HG02588 (cell line): ENCODE results near the gene COA8.

Experiments
- ATAC-seq: cut with Tn5 transposase; IDR thresholded peaks from one replicate; pipeline ENCODE4 v1.9.1; 2021; ENCODE audit warnings: mild to moderate bottlenecking, moderate library complexity; ENCODE audit not compliant: unreplicated experiment

Gene COA8

DNA sequence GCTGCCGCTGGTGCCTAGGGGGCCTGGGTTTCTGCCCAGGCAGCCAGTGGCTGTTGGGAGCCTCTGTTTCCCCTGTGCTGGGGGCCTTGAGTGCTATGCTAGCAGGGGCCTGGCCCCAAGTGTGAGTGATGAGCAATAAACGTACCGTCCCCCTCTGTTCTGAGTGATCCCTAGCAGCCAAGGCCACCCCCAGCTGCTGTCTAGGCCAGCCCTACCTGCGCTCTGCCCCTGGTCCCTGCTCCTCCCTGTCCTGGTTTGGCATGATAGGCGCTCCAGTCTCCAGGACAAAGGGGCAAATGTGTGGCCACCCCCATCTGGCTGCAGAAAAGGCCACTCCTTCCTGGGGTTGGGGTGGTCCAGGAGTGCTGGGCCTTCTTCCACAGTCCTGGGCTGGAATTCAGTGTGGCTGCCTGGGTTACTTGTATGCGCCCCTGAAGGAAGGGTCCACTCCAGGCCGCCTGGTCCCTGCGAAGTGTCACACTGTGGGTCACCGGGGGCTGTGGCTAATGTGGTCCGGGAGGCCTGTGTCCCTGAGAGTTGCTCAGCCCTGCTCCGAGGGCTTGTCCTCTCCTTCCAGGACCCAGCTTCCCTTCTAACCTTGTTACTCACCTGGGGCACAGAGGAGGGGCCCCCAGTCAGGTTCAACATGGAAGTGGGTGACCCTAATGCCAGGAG is 26.7 kb upstream of the COA8 start:
- no peak for ATAC-seq

DNA sequence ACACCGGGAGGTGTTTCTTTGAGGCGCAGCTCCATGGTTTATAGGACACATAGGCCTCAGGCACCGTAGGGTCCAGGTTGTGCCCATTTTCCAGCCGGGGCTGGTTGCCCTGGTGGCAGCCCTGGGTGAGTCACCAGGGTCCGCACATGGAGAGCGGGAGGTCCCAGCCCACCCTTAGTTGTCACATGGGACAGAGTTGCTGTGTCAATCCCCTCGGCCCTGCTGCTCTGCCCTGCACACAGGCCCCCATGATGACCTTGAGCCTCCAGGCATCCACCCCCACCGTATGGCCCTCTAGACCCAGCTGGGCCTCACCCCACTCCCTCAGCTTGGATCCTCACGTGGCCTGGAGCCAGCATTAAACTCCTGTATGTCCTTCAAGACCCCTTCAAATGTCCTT is 26.1 kb upstream of the COA8 start:
- ATAC-seq = no peak

- no peak for ATAC-seq
Observed at GRCh38 chr14:103537175-103537990, 25.4 kb upstream of the COA8 start.

- no peak for ATAC-seq
Observed at GRCh38 chr14:103538291-103539055, 24.3 kb upstream of the COA8 start.

DNA sequence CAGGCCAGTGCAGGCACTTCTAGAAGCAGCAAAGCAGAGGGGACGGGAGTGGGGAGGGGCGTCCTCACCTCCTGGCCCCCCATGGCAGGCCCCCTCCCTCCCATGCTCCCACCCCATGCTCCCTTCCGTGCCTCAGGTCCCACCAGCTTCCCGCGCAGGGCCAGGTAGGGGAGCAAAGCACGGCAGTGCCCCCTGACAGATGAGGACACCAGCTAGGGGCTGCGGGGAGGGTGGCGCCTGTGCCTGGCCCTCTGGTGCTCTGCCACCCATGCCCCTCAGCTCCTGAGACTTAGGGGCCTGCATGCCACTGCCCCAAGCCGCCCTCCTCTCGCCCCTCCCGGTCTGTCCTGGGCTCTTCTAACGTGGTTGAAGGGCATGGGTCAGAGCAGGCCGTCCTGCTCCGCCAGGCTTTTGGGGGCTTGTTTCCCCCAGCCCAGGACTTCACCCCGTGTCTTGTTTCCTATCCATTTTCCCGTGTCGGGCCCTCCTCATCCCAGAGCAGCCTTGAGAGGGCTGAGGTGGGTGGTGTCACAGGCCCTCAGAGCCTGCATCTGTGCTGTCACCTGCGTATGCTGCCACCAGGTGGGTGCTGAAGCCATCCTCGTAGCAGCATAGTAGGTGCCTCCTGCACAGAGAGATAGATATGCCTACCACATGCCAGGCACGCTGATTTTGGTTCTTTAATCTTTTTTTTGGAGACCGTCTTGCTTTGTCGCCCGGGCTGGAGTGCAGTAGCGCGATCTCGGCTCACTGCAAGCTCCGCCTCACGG is 23.5 kb upstream of the COA8 start:
- no peak for ATAC-seq

GRCh38 chr14:103540821-103541708 is 21.7 kb upstream of the COA8 start:
- no peak for ATAC-seq

DNA sequence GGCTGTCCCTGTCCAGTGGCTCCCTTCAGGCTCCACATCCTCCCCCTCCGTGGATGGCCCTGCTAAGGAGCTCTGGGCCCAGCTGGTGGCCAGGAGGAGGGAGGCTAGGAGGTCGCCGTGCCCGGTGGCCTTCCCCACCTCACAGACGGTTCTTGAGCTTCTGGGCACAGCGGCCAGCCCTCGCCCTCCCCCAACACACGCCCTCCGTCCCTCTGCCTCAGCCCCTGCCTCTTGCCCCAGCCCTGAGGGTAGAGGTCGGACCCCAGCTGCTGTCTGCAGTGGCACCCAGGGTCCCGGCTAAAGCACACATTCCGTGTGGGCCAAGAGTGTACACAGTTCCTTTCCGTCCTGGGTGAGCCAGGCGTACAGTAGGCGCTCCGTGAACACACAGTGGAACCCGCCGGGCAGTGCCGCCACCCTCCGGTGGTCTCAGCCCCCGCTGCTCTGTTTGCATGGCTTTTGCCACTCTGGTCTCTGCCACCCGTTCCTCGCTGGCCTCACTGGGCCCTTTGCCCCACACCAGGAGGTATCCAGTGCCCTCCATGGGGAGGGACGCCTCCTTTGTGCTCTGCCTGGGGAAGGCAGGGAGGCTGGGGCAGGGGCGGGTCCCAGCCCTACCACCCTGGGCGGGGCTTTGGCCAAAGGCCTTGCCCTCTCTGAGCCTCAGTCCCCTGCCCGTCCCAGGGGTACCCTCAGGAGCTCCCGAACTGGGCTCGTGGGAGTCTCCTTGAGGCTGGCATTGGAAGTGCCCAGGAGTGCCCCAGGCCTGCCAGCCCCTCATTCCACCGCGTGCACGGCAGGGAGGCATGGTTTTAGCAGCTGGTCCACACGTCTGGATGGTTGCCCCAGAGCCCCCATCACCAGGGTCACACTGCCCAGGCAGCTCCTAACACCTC is 20.8 kb upstream of the COA8 start:
- ATAC-seq = no peak

- ATAC-seq = no peak
Observed at GRCh38 chr14:103542605-103543088, 20.1 kb upstream of the COA8 start.

- no peak for ATAC-seq
Observed at GRCh38 chr14:103543140-103543539, 19.6 kb upstream of the COA8 start.

- no peak for ATAC-seq
Observed at GRCh38 chr14:103543721-103544387, 18.9 kb upstream of the COA8 start.

DNA sequence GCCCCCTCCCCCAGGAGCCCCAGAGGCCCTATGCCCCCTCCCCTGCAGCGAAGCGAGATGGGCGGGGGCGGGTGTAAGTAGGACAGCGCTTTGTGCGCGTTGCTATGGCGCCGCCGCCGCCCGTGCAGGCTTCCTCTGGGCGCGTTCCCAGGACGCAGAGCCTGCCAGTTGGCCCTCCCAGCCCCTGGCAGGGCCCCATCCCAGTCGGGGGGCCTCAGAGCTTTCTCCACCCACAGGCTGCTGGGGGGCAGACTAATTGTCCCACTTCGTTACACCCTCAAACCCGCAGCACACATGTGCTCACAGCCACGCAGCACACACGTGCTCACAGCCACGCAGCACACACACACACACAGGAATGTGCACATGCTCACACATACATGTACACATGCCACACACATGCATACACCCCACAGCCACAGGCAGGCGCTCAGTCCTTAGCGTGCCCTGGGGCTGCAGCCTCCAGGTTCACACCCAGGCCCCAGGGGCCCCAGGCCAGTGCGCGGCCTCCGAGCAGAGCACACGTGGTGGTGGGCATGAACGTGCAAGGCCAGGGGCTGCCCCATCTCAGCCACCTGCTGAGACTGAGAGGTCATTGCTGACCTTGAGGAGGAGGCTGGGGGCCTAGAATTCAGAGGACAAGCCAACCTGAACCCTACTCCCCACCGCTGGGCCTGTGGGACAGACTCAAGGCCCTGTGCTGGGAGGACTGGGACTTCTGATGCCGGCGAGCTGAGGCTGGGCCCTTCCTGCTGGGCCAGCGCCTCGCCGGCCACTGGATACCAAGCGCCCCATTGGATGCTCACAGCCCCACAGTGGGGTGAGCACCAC is 18.2 kb upstream of the COA8 start:
- ATAC-seq = no peak

- ATAC-seq = no peak
Observed at GRCh38 chr14:103545219-103545914, 17.4 kb upstream of the COA8 start.

GRCh38 chr14:103545915-103546651 is 16.7 kb upstream of the COA8 start:
- ATAC-seq = no peak

GRCh38 chr14:103546652-103547454 is 15.9 kb upstream of the COA8 start:
- no peak for ATAC-seq

- ATAC-seq = no peak
Observed at GRCh38 chr14:103547455-103547940, 15.3 kb upstream of the COA8 start.
